ENCODE results near the gene PSAT1.

DNA sequence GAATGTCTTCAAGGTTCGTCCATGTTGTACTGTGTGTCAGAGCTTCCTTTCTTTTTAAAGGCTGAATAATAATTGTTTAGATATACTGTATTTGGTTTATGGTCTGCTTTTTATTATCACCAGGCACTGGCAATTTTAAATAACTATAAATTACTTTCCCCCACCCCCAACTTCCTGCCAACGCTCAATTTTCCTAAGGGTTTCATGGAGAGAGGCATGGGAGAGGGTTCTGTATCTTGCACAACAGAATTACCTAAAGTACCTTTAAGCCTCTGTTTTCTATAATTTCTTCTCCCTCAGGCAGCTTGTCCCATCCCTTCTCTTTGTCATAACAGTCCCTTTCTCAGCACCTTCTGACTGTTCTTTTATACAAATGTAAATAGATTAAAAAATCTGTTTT, 10.4 kb downstream of the PSAT1 start:
- TF ChIP-seq CTCF (conservative IDR thresholded peaks at IDR 0.05; ENCODE audit: low read depth in 2 of 2) (no peak), EZH2 (IDR thresholded peaks at IDR 0.05; ENCODE audit: low read depth, unreplicated experiment) (no peak), EZH2phosphoT487 (IDR thresholded peaks at IDR 0.05; ENCODE audit: unreplicated experiment) (no peak), ETS1 (IDR thresholded peaks at IDR 0.05) (no peak)
